Right atrium auricular region (tissue), 2 donors: Measurements from ENCODE around the gene SERBP1. TPM values are rescaled to one million over a fixed set of nuclear protein-coding genes. Genes with fewer than 3 reads are reported as not detected.

Source experiments
- DNase-seq: peaks from one replicate; pipeline ENCODE4 v3.0.0-alpha.2; 2019; ENCODE audit warnings: low spot score
- H3K27ac ChIP-seq, 2 donors: fragments of 200-600 bp; sonication (generic); 1 replicate in 1 of 2; 2 replicates in 1 of 2; pipeline ENCODE4 v1.5.1; 2016 to 2019
- H3K27me3 ChIP-seq, 2 donors: fragments of 200-600 bp; sonication (generic); one replicate each; pipeline versions ENCODE4 v1.5.1 to v1.6.0; 2017 to 2019
- H3K36me3 ChIP-seq: fragments of 200-600 bp; sonication (generic); one replicate; pipeline ENCODE4 v1.5.1; 2016
- H3K4me1 ChIP-seq, 2 donors: fragments of 200-600 bp; sonication (generic); one replicate each; pipeline versions ENCODE4 v1.5.1 to v1.6.0; 2017 to 2019
- H3K4me3 ChIP-seq, 2 donors: fragments of 200-600 bp; sonication (generic); 1 replicate in 1 of 2; 2 replicates in 1 of 2; pipeline ENCODE4 v1.5.1; 2017 to 2019; ENCODE audit warnings: mild to moderate bottlenecking in 1 of 2, moderate library complexity in 1 of 2
- H3K9me3 ChIP-seq, 2 donors: fragments of 200-600 bp; sonication (generic); one replicate each; pipeline ENCODE4 v1.5.1; 2019
- total RNA-seq, 2 donors: library from RNA; depleted of rRNA; stranded (reverse); fragments of >200 nt; gene quantifications; one replicate each; pipeline ENCODE4 v1.1.0, GENCODE V29; 2016
- TF ChIP-seq, protein P1 (sequence below), 2 donors: fragments of 200-600 bp; sonication (generic); IDR thresholded peaks; one replicate each; pipeline ENCODE4 v1.5.1; 2019; ENCODE audit warnings: antibody characterized with exemption in 2 of 2

The SERBP1 gene
- total RNA-seq, 2 donors from 2014 or later, result 130 to 144 TPM

DNA sequence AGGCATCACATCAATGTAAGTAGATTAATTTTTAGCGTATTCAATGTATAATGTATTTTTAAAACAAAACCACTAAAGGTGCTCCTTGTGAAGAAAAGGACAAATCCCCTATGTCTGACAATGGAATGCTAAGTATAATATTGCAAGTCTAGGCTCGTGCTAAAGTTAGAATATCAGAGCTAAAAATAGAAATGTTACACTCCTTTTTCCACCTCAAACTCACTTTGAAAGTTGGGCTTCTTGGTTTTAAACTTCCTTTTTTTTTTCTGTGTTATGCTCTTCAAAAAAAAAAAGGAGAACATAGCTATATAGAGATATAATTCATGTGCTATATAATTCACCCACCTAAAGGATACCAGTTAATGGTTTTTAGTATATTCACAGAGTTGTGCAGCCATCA is 3.6 kb upstream of the SERBP1 start:
- H3K4me1 ChIP-seq, result no peaks in the 10 kb centered on the region
- peak overlapping the region in 1 of 2 donors; percentile 7 for H3K27ac ChIP-seq
- H3K27me3 ChIP-seq, result no peaks in the 10 kb centered on the region
- no peak for DNase-seq
- H3K36me3 ChIP-seq, result no peaks in the 10 kb centered on the region
- no peak overlapping the region for H3K4me3 ChIP-seq
- H3K9me3 ChIP-seq, result no peaks in the 10 kb centered on the region
- TF ChIP-seq, protein P1, sequence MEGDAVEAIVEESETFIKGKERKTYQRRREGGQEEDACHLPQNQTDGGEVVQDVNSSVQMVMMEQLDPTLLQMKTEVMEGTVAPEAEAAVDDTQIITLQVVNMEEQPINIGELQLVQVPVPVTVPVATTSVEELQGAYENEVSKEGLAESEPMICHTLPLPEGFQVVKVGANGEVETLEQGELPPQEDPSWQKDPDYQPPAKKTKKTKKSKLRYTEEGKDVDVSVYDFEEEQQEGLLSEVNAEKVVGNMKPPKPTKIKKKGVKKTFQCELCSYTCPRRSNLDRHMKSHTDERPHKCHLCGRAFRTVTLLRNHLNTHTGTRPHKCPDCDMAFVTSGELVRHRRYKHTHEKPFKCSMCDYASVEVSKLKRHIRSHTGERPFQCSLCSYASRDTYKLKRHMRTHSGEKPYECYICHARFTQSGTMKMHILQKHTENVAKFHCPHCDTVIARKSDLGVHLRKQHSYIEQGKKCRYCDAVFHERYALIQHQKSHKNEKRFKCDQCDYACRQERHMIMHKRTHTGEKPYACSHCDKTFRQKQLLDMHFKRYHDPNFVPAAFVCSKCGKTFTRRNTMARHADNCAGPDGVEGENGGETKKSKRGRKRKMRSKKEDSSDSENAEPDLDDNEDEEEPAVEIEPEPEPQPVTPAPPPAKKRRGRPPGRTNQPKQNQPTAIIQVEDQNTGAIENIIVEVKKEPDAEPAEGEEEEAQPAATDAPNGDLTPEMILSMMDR (IDR thresholded peaks at IDR 0.05), result no peak

DNA sequence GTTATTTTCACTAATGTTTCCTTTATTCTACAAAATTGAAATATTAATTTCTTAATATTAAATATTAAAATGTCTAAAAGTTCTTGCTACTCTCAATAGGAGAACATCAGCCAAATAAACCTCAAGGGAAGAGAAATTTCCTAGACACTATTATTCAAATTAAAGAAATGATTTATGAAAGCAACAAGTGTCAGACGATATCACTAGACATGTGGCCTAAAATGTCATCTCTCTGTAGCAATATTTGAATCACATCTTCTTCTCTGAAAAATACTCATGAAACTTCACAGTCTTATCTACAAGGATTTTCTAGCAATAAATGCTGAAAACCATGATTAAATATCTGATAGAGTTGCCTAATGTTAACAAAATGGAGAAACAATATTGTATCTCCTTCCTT is 2.5 kb upstream of the SERBP1 start:
- DNase-seq, result no peak
- Histone ChIP-seq H3K27ac (no peak overlapping the region), H3K9me3 (no peaks in the 10 kb centered on the region), H3K4me3 (no peak overlapping the region), H3K4me1 (peaks cover 0 to 9% of the 10 kb centered on the region in 2 donors), H3K27me3 (no peaks in the 10 kb centered on the region), H3K36me3 (no peaks in the 10 kb centered on the region)
- TF ChIP-seq, protein P1 (IDR thresholded peaks at IDR 0.05), result no peak

- Histone ChIP-seq H3K27ac (peak overlapping the region; percentile 85 to 97), H3K4me1 (peaks cover 0 to 16% of the 10 kb centered on the region in 2 donors), H3K27me3 (no peaks in the 10 kb centered on the region), H3K4me3 (no peak overlapping the region), H3K36me3 (no peaks in the 10 kb centered on the region), H3K9me3 (no peaks in the 10 kb centered on the region)
- no peak for DNase-seq
- TF ChIP-seq, protein P1 (IDR thresholded peaks at IDR 0.05), result no peak
Observed at GRCh38 chr1:67431869-67432578, 1.8 kb upstream of the SERBP1 start.

GRCh38 chr1:67431156-67431765 is 1.1 kb upstream of the SERBP1 start:
- Histone ChIP-seq H3K4me3 (peak overlapping the region; percentile 86 to 95), H3K4me1 (peaks cover 0 to 24% of the 10 kb centered on the region in 2 donors)
- TF ChIP-seq, protein P1 (IDR thresholded peaks at IDR 0.05), result no peak

GRCh38 chr1:67429528-67430357 is 459 bp downstream of the SERBP1 start:
- Histone ChIP-seq H3K9me3 (no peaks in the 10 kb centered on the region), H3K36me3 (peaks cover 16% of the 10 kb centered on the region), H3K4me1 (peaks cover 0 to 33% of the 10 kb centered on the region in 2 donors), H3K27ac (peak overlapping the region; percentile 85 to 97), H3K27me3 (no peaks in the 10 kb centered on the region), H3K4me3 (peak overlapping the region; percentile 86 to 95)
- no peak for DNase-seq
- TF ChIP-seq, protein P1 (IDR thresholded peaks at IDR 0.05), result no peak

More at GRCh38 chr1:67431156-67431765, 1.1 kb upstream of the SERBP1 start:
- H3K36me3 ChIP-seq, result peaks cover under 1% of the 10 kb centered on the region
- no peaks in the 10 kb centered on the region for H3K27me3 ChIP-seq
- H3K9me3 ChIP-seq, result no peaks in the 10 kb centered on the region
- no peak for DNase-seq
- H3K27ac ChIP-seq, result peak overlapping the region; percentile 85 to 97
